ENCODE data around the gene PDE4B.
"Not testable (repeated sequence)": the region's sequence is repeated elsewhere in the genome, so short reads cannot be mapped to it uniquely, and the experiment has no call there.

The PDE4B gene

GRCh38 chr1:65817891-65818290 lies 25.2 kb downstream of the PDE4B start:
- no peak for DNase-seq

GRCh38 chr1:65818966-65819365 lies 26.3 kb downstream of the PDE4B start:
- DNase-seq, result no peak

- no peak for DNase-seq
These were observed 28.3 kb downstream of the PDE4B start for GRCh38 chr1:65820983-65821382.

- DNase-seq, result no peak
These were observed 28.7 kb downstream of the PDE4B start for GRCh38 chr1:65821386-65821785.

GRCh38 chr1:65824103-65824502 lies 31.4 kb downstream of the PDE4B start:
- DNase-seq, result no peak

GRCh38 chr1:65825741-65826140 lies 33.0 kb downstream of the PDE4B start:
- no peak for DNase-seq

- no peak for DNase-seq
These were observed 34.1 kb downstream of the PDE4B start for GRCh38 chr1:65826782-65827181.

- DNase-seq, result no peak
These were observed 34.7 kb downstream of the PDE4B start for GRCh38 chr1:65827346-65827745.

GRCh38 chr1:65830306-65830705 lies 37.6 kb downstream of the PDE4B start:
- no peak for DNase-seq

- DNase-seq, result no peak
These were observed 39.6 kb downstream of the PDE4B start for GRCh38 chr1:65832296-65832695.

GRCh38 chr1:65836686-65837085 lies 44.0 kb downstream of the PDE4B start:
- no peak for DNase-seq

GRCh38 chr1:65840683-65841082 lies 48.0 kb downstream of the PDE4B start:
- DNase-seq, result no peak

- DNase-seq, result no peak
These were observed 51.6 kb downstream of the PDE4B start for GRCh38 chr1:65844296-65844695.

- no peak for DNase-seq
These were observed 52.3 kb downstream of the PDE4B start for GRCh38 chr1:65844821-65845534.

- DNase-seq, result no peak
These were observed 52.9 kb downstream of the PDE4B start for GRCh38 chr1:65845535-65846060.

- DNase-seq, result no peak
These were observed 54.2 kb downstream of the PDE4B start for GRCh38 chr1:65846866-65847265.

GRCh38 chr1:65850281-65850680 lies 57.6 kb downstream of the PDE4B start:
- DNase-seq, result no peak

- DNase-seq, result not testable (repeated sequence)
These were observed 63.9 kb downstream of the PDE4B start for GRCh38 chr1:65856591-65856990.

- no peak for DNase-seq
These were observed 73.7 kb downstream of the PDE4B start for GRCh38 chr1:65866439-65866838.

- no peak for DNase-seq
These were observed 79.6 kb downstream of the PDE4B start for GRCh38 chr1:65872301-65872700.

- DNase-seq, result not testable (repeated sequence)
These were observed 85.6 kb downstream of the PDE4B start for GRCh38 chr1:65878342-65878741.

- DNase-seq, result no peak
These were observed 87.9 kb downstream of the PDE4B start for GRCh38 chr1:65880611-65881010.

GRCh38 chr1:65881067-65881594 lies 88.4 kb downstream of the PDE4B start:
- no peak for DNase-seq

GRCh38 chr1:65882076-65882475 lies 89.4 kb downstream of the PDE4B start:
- DNase-seq, result no peak

GRCh38 chr1:65889441-65889840 lies 96.7 kb downstream of the PDE4B start:
- no peak for DNase-seq

All from activated T-cell treated with anti-CD3 and anti-CD28 coated beads for 4 hours (primary cell).